Trophoblast cell (in vitro differentiated cells and primary cell): ENCODE results near the gene TMX4.

Experiments used
- DNase-seq, 2 donors: peaks; one replicate each; pipeline ENCODE4 v3.0.0-alpha.2; 2016
- H2AFZ ChIP-seq: 2 replicates; pipeline ENCODE4 v1.6.1; 2013; ENCODE audit warnings: low read length, moderate library complexity, mild to moderate bottlenecking; ENCODE audit not compliant: insufficient read depth, poor library complexity
- H2AK5ac ChIP-seq: 2 replicates; pipeline ENCODE4 v1.6.1; 2013; ENCODE audit warnings: mild to moderate bottlenecking, low read length
- H2BK120ac ChIP-seq: 2 replicates; pipeline ENCODE4 v1.6.1; 2013; ENCODE audit warnings: low read length, mild to moderate bottlenecking, moderate library complexity; ENCODE audit not compliant: insufficient read depth, poor library complexity
- H2BK12ac ChIP-seq: 2 replicates; pipeline ENCODE4 v1.6.1; 2013; ENCODE audit warnings: mild to moderate bottlenecking, low read length, moderate library complexity
- H2BK5ac ChIP-seq: 2 replicates; pipeline ENCODE4 v1.6.1; 2013; ENCODE audit warnings: low read length, low read depth, moderate library complexity, mild to moderate bottlenecking; ENCODE audit not compliant: poor library complexity
- H3K14ac ChIP-seq: 2 replicates; pipeline ENCODE4 v1.6.1; 2013; ENCODE audit warnings: mild to moderate bottlenecking, low read length
- H3K18ac ChIP-seq: 2 replicates; pipeline ENCODE4 v1.6.1; 2013; ENCODE audit warnings: mild to moderate bottlenecking, low read length
- H3K23ac ChIP-seq: 2 replicates; pipeline ENCODE4 v1.6.1; 2013; ENCODE audit warnings: low read length
- H3K27ac ChIP-seq: 2 replicates; pipeline ENCODE4 v1.5.1; 2013; ENCODE audit warnings: low read depth, mild to moderate bottlenecking, inconsistent platforms, low read length, moderate library complexity
- H3K27me3 ChIP-seq: 2 replicates; pipeline ENCODE4 v1.6.1; 2013; ENCODE audit warnings: inconsistent platforms, mild to moderate bottlenecking, low read length, moderate library complexity; ENCODE audit not compliant: insufficient read depth
- H3K36me3 ChIP-seq, 2 experiments: 1 replicate in 1 of 2; 2 replicates in 1 of 2; pipeline ENCODE4 v1.6.1; 2013; ENCODE audit warnings: low read length in 2 of 2, mild to moderate bottlenecking in 2 of 2, moderate library complexity in 1 of 2; ENCODE audit not compliant: insufficient read depth in 2 of 2, control insufficient read depth in 1 of 2
- H3K4ac ChIP-seq: 2 replicates; pipeline ENCODE4 v1.6.1; 2013; ENCODE audit warnings: low read depth, mild to moderate bottlenecking, low read length, moderate library complexity
- H3K4me1 ChIP-seq, 2 experiments: 1 replicate in 1 of 2; 2 replicates in 1 of 2; pipeline ENCODE4 v1.6.1; 2013; ENCODE audit warnings: low read length in 2 of 2, mild to moderate bottlenecking in 2 of 2, moderate library complexity in 1 of 2; ENCODE audit not compliant: insufficient read depth in 2 of 2, control insufficient read depth in 1 of 2
- H3K4me2 ChIP-seq: 2 replicates; pipeline ENCODE4 v1.6.1; 2013; ENCODE audit warnings: inconsistent platforms, mild to moderate bottlenecking, low read length, moderate library complexity
- H3K4me3 ChIP-seq: 2 replicates; pipeline ENCODE4 v1.5.1; 2013; ENCODE audit warnings: mild to moderate bottlenecking, low read depth, low read length, inconsistent platforms
- H3K79me1 ChIP-seq: one replicate; pipeline ENCODE4 v1.6.1; 2013; ENCODE audit warnings: low read length
- H3K79me2 ChIP-seq: 2 replicates; pipeline ENCODE4 v1.6.1; 2013; ENCODE audit warnings: low read length, mild to moderate bottlenecking; ENCODE audit not compliant: control insufficient read depth, insufficient read depth, poor library complexity
- H3K9ac ChIP-seq: 2 replicates; pipeline ENCODE4 v1.6.1; 2013; ENCODE audit warnings: mild to moderate bottlenecking, low read length
- H3K9me3 ChIP-seq: 2 replicates; pipeline ENCODE4 v1.6.1; 2013; ENCODE audit warnings: low read depth, mild to moderate bottlenecking, control low read depth, inconsistent platforms, low read length; ENCODE audit not compliant: insufficient read depth
- H4K12ac ChIP-seq: 2 replicates; pipeline ENCODE4 v1.6.1; 2013; ENCODE audit warnings: low read depth, mild to moderate bottlenecking, low read length, moderate library complexity
- H4K8ac ChIP-seq: 2 replicates; pipeline ENCODE4 v1.6.1; 2013; ENCODE audit warnings: low read depth, mild to moderate bottlenecking, low read length, moderate library complexity
- H4K91ac ChIP-seq: one replicate; pipeline ENCODE4 v1.6.1; 2013; ENCODE audit warnings: low read depth, mild to moderate bottlenecking, low read length, moderate library complexity
- WGBS: extraction: QIAGEN DNeasy Blood & Tissue Kit; methylation state at CpG from one replicate; pipeline ENCODE4 v1.1.7; 2013; ENCODE audit warnings: missing lambda C conversion rate; ENCODE audit not compliant: insufficient read length, insufficient coverage; ENCODE audit errors: extremely low coverage; 5-methylcytosine and 5-hydroxymethylcytosine counted together

Gene TMX4

GRCh38 chr20:8062756-8063155 is 43.2 kb upstream of the TMX4 start:
- no peak overlapping the region for H3K4me3 ChIP-seq
- H4K91ac ChIP-seq = no peak overlapping the region
- H2AFZ ChIP-seq = no peak overlapping the region
- H3K79me2 ChIP-seq = no peaks in the 10 kb centered on the region
- H3K14ac ChIP-seq = no peak overlapping the region
- no peak overlapping the region for H2AK5ac ChIP-seq
- H2BK5ac ChIP-seq = no peak overlapping the region
- H3K4ac ChIP-seq = no peak overlapping the region
- WGBS = no CpG with 5 or more reads among the region's 6 CpGs
- no peak for DNase-seq
- no peak overlapping the region for H4K8ac ChIP-seq
- peak overlapping the region; percentile 49 for H2BK12ac ChIP-seq
- no peaks in the 10 kb centered on the region for H3K36me3 ChIP-seq
- H2BK120ac ChIP-seq = no peak overlapping the region
- H4K12ac ChIP-seq = no peak overlapping the region
- no peak overlapping the region for H3K9ac ChIP-seq
- no peak overlapping the region for H3K27ac ChIP-seq
- no peaks in the 10 kb centered on the region for H3K9me3 ChIP-seq
- no peak overlapping the region for H3K23ac ChIP-seq
- H3K79me1 ChIP-seq = no peaks in the 10 kb centered on the region
- H3K27me3 ChIP-seq = no peaks in the 10 kb centered on the region
- H3K4me1 ChIP-seq = no peaks in the 10 kb centered on the region
- H3K18ac ChIP-seq = no peak overlapping the region
- H3K4me2 ChIP-seq = no peak overlapping the region

DNA sequence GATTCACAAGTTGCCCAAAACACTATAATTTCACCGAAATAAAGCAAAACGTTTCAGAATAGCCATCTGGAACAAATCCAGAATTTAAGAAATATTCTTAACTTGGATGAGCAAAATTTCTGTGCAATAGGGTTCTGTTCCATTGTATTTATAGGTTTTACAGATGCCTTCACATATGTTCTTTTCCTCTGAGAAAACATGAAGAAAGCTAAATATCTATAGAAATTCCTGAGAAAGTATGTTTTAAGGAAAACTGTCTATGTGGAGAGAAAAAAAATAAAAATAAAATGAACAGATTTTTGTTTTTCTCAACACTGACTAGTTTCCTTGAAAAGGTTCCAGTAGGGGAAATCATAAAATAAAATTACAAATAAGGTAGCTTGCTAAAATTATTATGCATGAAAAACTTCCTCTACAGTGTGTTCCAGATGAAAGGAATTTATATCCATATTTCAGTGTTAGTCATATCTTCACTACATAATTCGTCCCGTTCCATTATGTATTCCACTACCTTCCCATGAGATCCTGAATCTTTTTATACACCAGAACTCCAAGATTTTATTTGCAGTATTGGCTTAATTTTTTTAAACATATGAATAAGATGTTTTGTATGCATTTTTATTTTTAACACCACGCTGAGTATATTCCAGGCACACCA is 42.4 kb upstream of the TMX4 start:
- no peak overlapping the region for H3K4me2 ChIP-seq
- no peak overlapping the region for H3K14ac ChIP-seq
- no peaks in the 10 kb centered on the region for H3K27me3 ChIP-seq
- H4K12ac ChIP-seq = no peak overlapping the region
- H2AK5ac ChIP-seq = no peak overlapping the region
- H2BK120ac ChIP-seq = no peak overlapping the region
- no peaks in the 10 kb centered on the region for H3K79me2 ChIP-seq
- no peak overlapping the region for H2BK12ac ChIP-seq
- no peak overlapping the region for H3K4me3 ChIP-seq
- no peak overlapping the region for H3K27ac ChIP-seq
- H3K9ac ChIP-seq = no peak overlapping the region
- H3K4me1 ChIP-seq = no peaks in the 10 kb centered on the region
- H2AFZ ChIP-seq = no peak overlapping the region
- no peak overlapping the region for H3K4ac ChIP-seq
- DNase-seq = no peak
- no peak overlapping the region for H4K8ac ChIP-seq
- H4K91ac ChIP-seq = no peak overlapping the region
- H2BK5ac ChIP-seq = no peak overlapping the region
- H3K36me3 ChIP-seq = no peaks in the 10 kb centered on the region
- no peaks in the 10 kb centered on the region for H3K9me3 ChIP-seq
- H3K79me1 ChIP-seq = no peaks in the 10 kb centered on the region
- no peak overlapping the region for H3K18ac ChIP-seq
- H3K23ac ChIP-seq = no peak overlapping the region
- WGBS = no CpG with 5 or more reads among the region's 5 CpGs

GRCh38 chr20:8060977-8061376 is 41.4 kb upstream of the TMX4 start:
- no peak overlapping the region for H2BK120ac ChIP-seq
- no peak overlapping the region for H2BK5ac ChIP-seq
- no peaks in the 10 kb centered on the region for H3K79me2 ChIP-seq
- H3K79me1 ChIP-seq = no peaks in the 10 kb centered on the region
- H3K27ac ChIP-seq = no peak overlapping the region
- H3K36me3 ChIP-seq = no peaks in the 10 kb centered on the region
- no peak overlapping the region for H3K4ac ChIP-seq
- H2BK12ac ChIP-seq = no peak overlapping the region
- H3K27me3 ChIP-seq = no peaks in the 10 kb centered on the region
- H4K8ac ChIP-seq = no peak overlapping the region
- H3K4me2 ChIP-seq = no peak overlapping the region
- no peak overlapping the region for H2AFZ ChIP-seq
- H2AK5ac ChIP-seq = no peak overlapping the region
- H3K14ac ChIP-seq = no peak overlapping the region
- H3K23ac ChIP-seq = no peak overlapping the region
- no peak overlapping the region for H3K18ac ChIP-seq
- DNase-seq = no peak
- H4K91ac ChIP-seq = no peak overlapping the region
- H4K12ac ChIP-seq = no peak overlapping the region
- H3K9me3 ChIP-seq = no peaks in the 10 kb centered on the region
- no peak overlapping the region for H3K9ac ChIP-seq
- H3K4me1 ChIP-seq = no peaks in the 10 kb centered on the region
- H3K4me3 ChIP-seq = no peak overlapping the region

DNA sequence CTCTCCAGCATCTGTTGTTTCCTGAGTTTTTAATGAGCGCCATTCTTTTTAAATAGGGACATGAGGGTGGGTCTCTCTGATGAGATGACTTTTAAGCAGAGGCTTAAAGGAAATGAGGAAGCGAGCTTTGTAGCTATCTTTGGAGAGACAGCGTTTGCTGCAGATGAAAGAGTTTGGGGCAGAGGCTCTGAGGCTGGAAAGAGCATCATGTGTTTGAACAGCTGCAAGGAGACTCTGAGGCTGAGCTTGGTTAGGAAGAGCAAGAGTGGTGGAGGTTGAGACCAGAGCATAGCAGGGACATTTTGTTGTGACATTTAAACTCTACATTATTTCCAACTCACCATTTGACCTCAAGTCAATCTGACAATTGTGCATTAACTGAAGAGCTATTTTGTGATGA is 38.3 kb upstream of the TMX4 start:
- no CpG with 5 or more reads among the region's 3 CpGs for WGBS
- Histone ChIP-seq H3K4me3 (no peak overlapping the region), H2BK120ac (no peak overlapping the region), H2BK12ac (no peak overlapping the region), H4K12ac (no peak overlapping the region), H4K91ac (no peak overlapping the region), H3K9ac (no peak overlapping the region), H3K14ac (no peak overlapping the region), H3K4ac (no peak overlapping the region), H3K4me2 (no peak overlapping the region), H3K36me3 (no peaks in the 10 kb centered on the region), H3K18ac (no peak overlapping the region), H3K23ac (no peak overlapping the region), H3K79me2 (no peaks in the 10 kb centered on the region), H3K27ac (no peak overlapping the region), H3K9me3 (no peaks in the 10 kb centered on the region), H3K79me1 (no peaks in the 10 kb centered on the region), H4K8ac (no peak overlapping the region), H2AFZ (no peak overlapping the region), H3K27me3 (no peaks in the 10 kb centered on the region), H2AK5ac (no peak overlapping the region), H2BK5ac (no peak overlapping the region), H3K4me1 (no peaks in the 10 kb centered on the region)
- no peak for DNase-seq
